Stimulated activated CD4-positive, alpha-beta T cell treated with anti-CD3 and anti-CD28 coated beads, Interleukin-4, amount 100 ng/mL, for 24 hours (primary cell): ENCODE measurements around the gene KCNK5.

Experiments
- DNase-seq: peaks from one replicate; pipeline ENCODE4 v3.0.0-alpha.2; 2020

The KCNK5 gene

GRCh38 chr6:39214846-39215639 lies 14.2 kb downstream of the KCNK5 start:
- no peak for DNase-seq

- DNase-seq: no peak
Measured at GRCh38 chr6:39214120-39214813, 15.0 kb downstream of the KCNK5 start.

GRCh38 chr6:39213195-39213920 lies 15.9 kb downstream of the KCNK5 start:
- no peak for DNase-seq

- DNase-seq: no peak
Measured at GRCh38 chr6:39211183-39211582, 18.1 kb downstream of the KCNK5 start.

DNA sequence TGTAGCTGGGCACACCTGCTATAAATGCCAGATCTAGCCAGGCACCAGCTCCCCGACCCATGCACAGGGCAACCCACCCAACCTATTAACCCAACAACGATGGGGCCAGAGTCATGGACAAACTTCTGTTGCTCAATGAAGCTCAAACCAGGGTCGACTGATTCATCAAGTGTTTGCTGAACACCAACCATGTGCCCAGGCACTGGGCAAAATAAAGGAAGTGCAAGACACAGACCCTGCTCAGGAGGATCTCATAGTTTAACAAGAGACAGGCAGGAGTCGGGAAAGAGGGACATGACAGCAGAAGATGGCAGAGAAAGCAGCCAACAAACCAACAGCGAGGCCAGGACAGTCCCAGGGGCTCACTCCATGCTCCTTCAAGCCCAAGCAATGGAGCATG lies 18.8 kb downstream of the KCNK5 start:
- DNase-seq: no peak

GRCh38 chr6:39209911-39210310 lies 19.4 kb downstream of the KCNK5 start:
- no peak for DNase-seq

DNA sequence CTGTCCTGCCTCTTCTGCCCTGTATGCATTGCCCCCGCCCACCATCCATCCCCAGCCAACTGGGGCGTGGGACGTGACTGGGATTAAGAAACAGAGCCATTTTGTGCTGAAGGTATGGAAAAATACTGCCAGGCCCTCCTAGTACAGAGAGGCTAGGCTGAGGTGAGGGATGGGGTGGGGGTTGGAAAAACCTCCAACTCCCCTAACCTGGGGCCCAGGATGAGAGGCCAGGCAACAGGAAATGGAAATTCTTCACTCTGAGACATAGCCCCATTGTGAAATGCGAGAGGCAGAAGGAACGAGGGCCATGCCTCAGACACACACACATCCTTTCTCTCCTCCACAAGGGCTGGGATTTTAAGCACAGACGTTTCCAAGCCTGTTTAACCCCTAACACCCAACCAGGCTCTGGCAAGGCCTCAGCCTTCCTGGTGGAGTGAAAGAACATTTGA lies 19.9 kb downstream of the KCNK5 start:
- no peak for DNase-seq

- no peak for DNase-seq
Measured at GRCh38 chr6:39208223-39208739, 21.0 kb downstream of the KCNK5 start.

- DNase-seq: no peak
Measured at GRCh38 chr6:39207416-39208222, 21.7 kb downstream of the KCNK5 start.

DNA sequence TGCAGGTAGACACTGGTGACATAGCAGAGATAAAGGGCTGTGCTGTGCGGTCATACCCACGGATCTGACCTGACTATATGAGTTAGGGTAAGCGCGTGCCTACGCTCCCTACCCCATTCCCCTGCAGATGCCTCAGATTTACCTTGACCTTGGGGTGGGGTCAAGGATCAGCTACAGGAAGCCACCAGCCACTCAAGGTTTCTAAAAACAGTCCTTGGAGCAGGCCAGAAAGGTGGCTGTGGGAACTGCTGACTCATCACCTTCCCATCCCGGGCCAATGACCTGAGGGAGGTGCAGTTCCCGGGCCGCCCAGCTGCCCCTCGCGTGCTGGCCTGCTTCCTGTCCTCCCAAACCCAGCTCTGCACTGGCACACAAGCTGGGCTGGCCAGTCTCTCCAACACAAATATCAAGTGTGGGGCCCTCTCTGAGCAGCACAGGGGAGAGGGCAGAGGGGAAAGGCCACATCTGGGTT lies 23.0 kb downstream of the KCNK5 start:
- no peak for DNase-seq

- no peak for DNase-seq
Measured at GRCh38 chr6:39204646-39205244, 24.5 kb downstream of the KCNK5 start.

DNA sequence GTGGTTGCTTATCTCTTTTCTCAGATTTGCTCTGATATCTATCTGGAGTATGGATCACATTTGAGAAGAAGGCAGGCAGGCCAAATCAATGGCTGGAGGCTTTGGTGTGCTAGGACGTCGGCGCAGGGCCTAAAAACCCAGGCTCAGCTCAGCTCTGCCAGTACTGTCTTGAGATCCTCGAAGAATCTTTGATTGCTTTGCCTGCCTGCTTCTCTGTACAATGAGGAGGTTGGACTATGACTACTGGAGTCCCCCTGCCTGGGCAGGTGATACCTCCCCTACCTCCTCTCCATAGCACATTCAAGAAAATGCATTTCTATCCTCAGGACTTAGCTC lies 25.1 kb downstream of the KCNK5 start:
- DNase-seq: no peak

- DNase-seq: no peak
Measured at GRCh38 chr6:39203436-39204159, 25.7 kb downstream of the KCNK5 start.

- no peak for DNase-seq
Measured at GRCh38 chr6:39202166-39202565, 27.1 kb downstream of the KCNK5 start.

DNA sequence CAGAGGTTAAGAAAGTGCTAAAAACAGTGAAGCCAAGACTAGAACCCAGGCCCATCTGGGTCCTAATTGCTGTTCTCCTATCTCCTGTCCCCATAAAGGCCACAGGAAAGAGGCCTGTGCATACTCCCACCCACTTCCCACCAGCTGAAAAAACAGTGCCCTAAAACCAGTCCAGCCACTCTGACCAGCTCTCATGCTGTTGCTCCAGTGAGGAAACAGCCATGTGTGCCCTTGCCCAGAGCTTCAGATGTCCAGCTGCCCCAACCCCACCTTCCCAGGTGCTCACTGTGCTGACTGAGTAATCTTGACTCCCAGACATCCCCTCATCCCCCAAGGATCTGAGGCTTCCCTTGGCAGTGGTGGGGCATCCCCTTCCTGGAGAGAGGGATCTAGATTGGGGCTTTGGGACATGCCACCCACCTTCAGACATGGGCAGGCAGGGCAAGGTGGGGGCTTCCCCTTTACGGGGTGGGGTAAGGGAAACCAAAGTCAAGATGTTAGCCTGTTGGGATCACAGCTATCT lies 28.7 kb downstream of the KCNK5 start:
- DNase-seq: no peak

DNA sequence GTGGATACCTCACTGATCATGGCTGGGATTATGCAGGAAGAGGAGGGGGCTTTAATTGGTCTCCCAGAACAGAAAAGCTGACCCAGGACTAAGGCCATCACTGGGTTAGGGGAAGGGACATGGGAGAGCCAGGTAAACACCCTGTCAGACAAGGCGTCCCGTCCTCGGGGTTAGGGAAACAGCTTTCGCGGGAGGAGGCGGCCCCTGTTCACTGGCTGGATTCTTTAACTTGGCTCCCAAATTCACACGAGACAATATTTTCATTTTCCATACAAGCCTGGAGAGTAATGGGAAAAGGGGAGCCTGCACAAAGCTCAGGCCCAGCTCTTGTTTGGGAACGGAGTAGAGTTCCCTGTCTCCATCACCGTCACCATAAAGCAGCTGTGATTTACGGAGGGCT lies 29.3 kb downstream of the KCNK5 start:
- DNase-seq: no peak

DNA sequence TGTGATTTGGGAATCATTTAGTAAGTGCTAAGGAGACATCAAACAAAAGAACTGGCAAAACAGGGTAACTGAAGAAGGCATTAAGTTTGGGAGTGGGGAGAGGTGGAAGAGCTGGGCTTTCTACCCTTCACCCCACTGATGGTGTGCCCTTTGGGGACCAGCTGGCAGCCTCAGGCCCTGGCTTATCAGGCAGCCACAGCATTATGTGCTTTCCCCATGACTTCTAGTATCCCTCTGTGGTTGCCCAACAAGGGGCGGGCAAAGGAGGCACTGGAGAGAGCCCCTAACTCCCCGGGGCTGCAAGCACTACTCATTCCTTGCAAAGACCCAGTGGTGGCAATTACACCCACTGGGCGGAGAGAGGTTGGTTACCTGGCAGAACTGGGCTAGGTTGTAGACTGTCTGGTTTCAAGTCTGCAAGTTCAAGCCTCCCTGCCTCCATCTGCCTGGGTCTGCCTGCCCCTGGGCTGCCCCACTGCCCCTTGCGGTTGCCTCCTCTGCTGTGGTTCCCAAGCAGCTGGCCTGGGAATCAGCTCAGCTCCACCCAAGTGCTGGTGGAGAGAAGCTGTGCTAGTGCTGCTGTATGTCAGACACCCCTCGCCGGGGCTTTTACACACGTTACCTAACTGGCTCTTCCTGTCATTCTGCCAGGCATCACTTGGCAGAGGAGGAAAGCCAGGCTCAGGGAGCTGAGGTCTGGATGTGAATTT lies 29.9 kb downstream of the KCNK5 start:
- no peak for DNase-seq

DNA sequence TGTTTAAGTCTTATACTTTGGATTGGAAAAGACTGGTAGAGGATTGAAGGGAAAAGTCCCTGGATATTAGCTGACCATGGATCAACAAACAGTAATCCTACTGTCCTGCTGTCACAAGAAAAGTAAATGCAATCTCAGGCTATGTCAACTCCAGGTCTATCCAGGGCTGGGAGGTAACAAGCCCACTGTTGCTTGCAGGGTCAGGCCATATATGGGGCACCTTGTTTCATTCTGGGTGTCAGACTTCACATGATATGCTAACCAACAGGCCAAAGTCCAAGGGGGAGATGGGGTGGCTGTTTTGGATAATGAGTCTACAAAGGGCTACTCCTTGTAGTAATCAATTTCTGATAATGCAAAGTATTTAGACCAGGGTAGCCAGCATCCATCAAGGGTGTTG lies 30.7 kb downstream of the KCNK5 start:
- DNase-seq: no peak

DNA sequence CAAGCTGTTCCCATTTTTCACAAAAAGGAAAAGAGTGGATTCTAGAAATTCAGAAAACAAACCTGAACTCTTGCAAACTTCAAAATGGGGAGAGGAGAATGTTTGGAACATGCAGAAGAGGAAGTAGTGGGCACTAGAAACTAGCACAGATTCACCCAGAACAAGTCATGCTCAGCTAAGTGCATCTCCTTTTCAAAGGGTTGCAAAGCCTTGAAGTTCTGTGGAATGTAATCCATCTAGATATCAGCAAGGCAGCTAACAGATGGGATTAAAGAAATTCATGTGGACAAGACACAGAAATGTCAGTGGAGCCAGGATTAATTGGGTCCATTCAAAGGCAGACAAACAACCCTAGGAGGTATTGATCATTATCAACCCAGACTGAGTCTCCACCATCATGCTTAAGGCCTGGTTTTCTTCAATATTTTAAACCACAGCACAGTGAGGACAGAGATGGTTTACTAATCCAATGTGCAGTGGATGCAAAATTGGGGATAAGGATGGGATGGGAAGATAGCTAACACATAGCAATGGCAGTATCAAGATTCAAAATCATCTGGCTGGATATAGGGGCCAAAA lies 31.3 kb downstream of the KCNK5 start:
- no peak for DNase-seq

GRCh38 chr6:39197521-39197920 lies 31.8 kb downstream of the KCNK5 start:
- no peak for DNase-seq
